ENCODE results near the gene DMGDH. TPM values are rescaled to one million over a fixed set of nuclear protein-coding genes. Genes with fewer than 3 reads are reported as not detected.

The DMGDH gene
- total and polyA plus RNA-seq, 2 donors (not counting 1 experiment from before 2014, with no cell fraction given): 0.47 to 0.63 TPM

GRCh38 chr5:78959767-78960166 is 109.7 kb downstream of the DMGDH start:
- no peak for DNase-seq
- CTCF ChIA-PET: interaction anchor here (1.2 kb wide), 1 partner anchor 52 kb away, joined by 3 read pairs; no protein-coding TSS in a partner anchor
- no peaks in the 10 kb centered on the region for H3K27me3 Mint-ChIP-seq
- 86% methylated on average over 1 of the region's 1 CpG for WGBS (ENCODE audit: insufficient coverage)
- no peak overlapping the region for H3K9ac ChIP-seq (ENCODE audit: low read length)
- H3K79me2 ChIP-seq (ENCODE audit: control insufficient read depth, insufficient read depth, low read length): no peaks in the 10 kb centered on the region
- no peak overlapping the region for H3K4me3 Mint-ChIP-seq
- no peaks in the 10 kb centered on the region for H3K9me3 ChIP-seq (ENCODE audit: control extremely low read depth in 1 of 3, control insufficient read depth in 2 of 3, insufficient read depth in 1 of 3, low read length in 2 of 3)
- H3K27ac ChIP-seq (ENCODE audit: low read length in 2 of 2): no peak overlapping the region
- intact Hi-C loops (cut with micrococcal nuclease): loop anchor here (10.0 kb wide), 1 partner anchor 315 kb away; the partner anchor contains the start of gene LHFPL2
- no peak overlapping the region for H2AFZ ChIP-seq (ENCODE audit: insufficient read depth, low read depth, low read length, poor library complexity, severe bottlenecking)
- POLR2A ChIA-PET: no interaction called here
- H3K36me3 ChIP-seq (replicated peaks in 1 of 2; ENCODE audit: control extremely low read depth in 1 of 2, control insufficient read depth in 1 of 2, extremely low read depth in 1 of 2, insufficient read depth in 2 of 2, low read length in 1 of 2): peaks cover 0 to 9% of the 10 kb centered on the region in 2 experiments
- H3K4me1 Mint-ChIP-seq: peaks cover 3% of the 10 kb centered on the region
- H3K27ac Mint-ChIP-seq: no peak overlapping the region
- no peak for ATAC-seq (ENCODE audit: low read depth)
- no peaks in the 10 kb centered on the region for H3K4me1 ChIP-seq (ENCODE audit: control insufficient read depth in 2 of 2, insufficient read depth in 2 of 2, low read length in 2 of 2)
- no peaks in the 10 kb centered on the region for H3K27me3 ChIP-seq (replicated peaks in 1 of 4; ENCODE audit: control extremely low read depth in 1 of 4, control insufficient read depth in 3 of 4, insufficient read depth in 4 of 4, low read length in 3 of 4)
- H3K9me3 Mint-ChIP-seq (ENCODE audit: insufficient read depth): no peaks in the 10 kb centered on the region
- H4K20me1 ChIP-seq (ENCODE audit: control insufficient read depth, insufficient read depth, low read length, poor library complexity, severe bottlenecking): no peaks in the 10 kb centered on the region
- no peak overlapping the region for H3K4me3 ChIP-seq (ENCODE audit: control extremely low read depth in 1 of 5, extremely low read depth in 1 of 5, insufficient read depth in 1 of 5, low read depth in 2 of 5, low read length in 4 of 5)
- no peak for TF ChIP-seq EZH2 (IDR thresholded peaks at IDR 0.05; ENCODE audit: borderline replicate concordance, insufficient read depth, low read depth, low read length, poor library complexity, severe bottlenecking)
- TF ChIP-seq, protein P1, sequence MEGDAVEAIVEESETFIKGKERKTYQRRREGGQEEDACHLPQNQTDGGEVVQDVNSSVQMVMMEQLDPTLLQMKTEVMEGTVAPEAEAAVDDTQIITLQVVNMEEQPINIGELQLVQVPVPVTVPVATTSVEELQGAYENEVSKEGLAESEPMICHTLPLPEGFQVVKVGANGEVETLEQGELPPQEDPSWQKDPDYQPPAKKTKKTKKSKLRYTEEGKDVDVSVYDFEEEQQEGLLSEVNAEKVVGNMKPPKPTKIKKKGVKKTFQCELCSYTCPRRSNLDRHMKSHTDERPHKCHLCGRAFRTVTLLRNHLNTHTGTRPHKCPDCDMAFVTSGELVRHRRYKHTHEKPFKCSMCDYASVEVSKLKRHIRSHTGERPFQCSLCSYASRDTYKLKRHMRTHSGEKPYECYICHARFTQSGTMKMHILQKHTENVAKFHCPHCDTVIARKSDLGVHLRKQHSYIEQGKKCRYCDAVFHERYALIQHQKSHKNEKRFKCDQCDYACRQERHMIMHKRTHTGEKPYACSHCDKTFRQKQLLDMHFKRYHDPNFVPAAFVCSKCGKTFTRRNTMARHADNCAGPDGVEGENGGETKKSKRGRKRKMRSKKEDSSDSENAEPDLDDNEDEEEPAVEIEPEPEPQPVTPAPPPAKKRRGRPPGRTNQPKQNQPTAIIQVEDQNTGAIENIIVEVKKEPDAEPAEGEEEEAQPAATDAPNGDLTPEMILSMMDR (IDR thresholded peaks at IDR 0.05): no peak
- no peak overlapping the region for H3K4me2 ChIP-seq (replicated peaks; ENCODE audit: low read depth, low read length, poor library complexity, severe bottlenecking)

GRCh38 chr5:78958672-78959445 is 110.6 kb downstream of the DMGDH start:
- Histone ChIP-seq H3K27ac (ENCODE audit: low read length in 2 of 2) (no peak overlapping the region), H3K27me3 (replicated peaks in 1 of 4; ENCODE audit: control extremely low read depth in 1 of 4, control insufficient read depth in 3 of 4, insufficient read depth in 4 of 4, low read length in 3 of 4) (no peaks in the 10 kb centered on the region), H3K4me1 (ENCODE audit: control insufficient read depth in 2 of 2, insufficient read depth in 2 of 2, low read length in 2 of 2) (no peaks in the 10 kb centered on the region), H3K79me2 (ENCODE audit: control insufficient read depth, insufficient read depth, low read length) (no peaks in the 10 kb centered on the region), H3K36me3 (replicated peaks in 1 of 2; ENCODE audit: control extremely low read depth in 1 of 2, control insufficient read depth in 1 of 2, extremely low read depth in 1 of 2, insufficient read depth in 2 of 2, low read length in 1 of 2) (peaks cover 0 to 7% of the 10 kb centered on the region in 2 experiments), H4K20me1 (ENCODE audit: control insufficient read depth, insufficient read depth, low read length, poor library complexity, severe bottlenecking) (no peaks in the 10 kb centered on the region), H3K4me3 (ENCODE audit: control extremely low read depth in 1 of 5, extremely low read depth in 1 of 5, insufficient read depth in 1 of 5, low read depth in 2 of 5, low read length in 4 of 5) (no peak overlapping the region), H3K9me3 (ENCODE audit: control extremely low read depth in 1 of 3, control insufficient read depth in 2 of 3, insufficient read depth in 1 of 3, low read length in 2 of 3) (no peaks in the 10 kb centered on the region), H2AFZ (ENCODE audit: insufficient read depth, low read depth, low read length, poor library complexity, severe bottlenecking) (no peak overlapping the region), H3K4me2 (replicated peaks; ENCODE audit: low read depth, low read length, poor library complexity, severe bottlenecking) (no peak overlapping the region), H3K9ac (ENCODE audit: low read length) (no peak overlapping the region)
- ChIA-PET CTCF (no interaction called here), POLR2A (no interaction called here)
- intact Hi-C loops (cut with micrococcal nuclease): no loop called here
- 63% methylated on average over 3 of the region's 3 CpGs for WGBS (ENCODE audit: insufficient coverage)
- Mint-ChIP-seq H3K4me1 (peaks cover 3% of the 10 kb centered on the region), H3K9me3 (ENCODE audit: insufficient read depth) (no peaks in the 10 kb centered on the region), H3K4me3 (no peak overlapping the region), H3K27me3 (no peaks in the 10 kb centered on the region), H3K27ac (no peak overlapping the region)
- TF ChIP-seq, protein P1 (IDR thresholded peaks at IDR 0.05): no peak
- TF ChIP-seq EZH2 (IDR thresholded peaks at IDR 0.05; ENCODE audit: borderline replicate concordance, insufficient read depth, low read depth, low read length, poor library complexity, severe bottlenecking): no peak
- DNase-seq: no peak
- no peak for ATAC-seq (ENCODE audit: low read depth)
